ENCODE measurements around the gene RPS23.

Gene RPS23

GRCh38 chr5:82301190-82301589 lies 23.0 kb upstream of the RPS23 start:
- no peak overlapping the region for H3K27ac ChIP-seq
- TF ChIP-seq ZFX (IDR thresholded peaks at IDR 0.05): no peak
- TF ChIP-seq CTCF (conservative IDR thresholded peaks at IDR 0.05): no peak

- TF ChIP-seq CTCF (conservative IDR thresholded peaks at IDR 0.05): no peak
- TF ChIP-seq ZFX (IDR thresholded peaks at IDR 0.05): no peak
- no peak overlapping the region for H3K27ac ChIP-seq
Observed at GRCh38 chr5:82298668-82299067, 20.5 kb upstream of the RPS23 start.

GRCh38 chr5:82297711-82298110 lies 19.6 kb upstream of the RPS23 start:
- TF ChIP-seq ZFX (IDR thresholded peaks at IDR 0.05) (no peak), CTCF (conservative IDR thresholded peaks at IDR 0.05) (no peak)

GRCh38 chr5:82296929-82297328 lies 18.8 kb upstream of the RPS23 start:
- TF ChIP-seq CTCF (conservative IDR thresholded peaks at IDR 0.05) (peak; percentile 12; the same call in 1 of the 2 replicates), ZFX (IDR thresholded peaks at IDR 0.05) (no peak)

More at GRCh38 chr5:82297711-82298110, 19.6 kb upstream of the RPS23 start:
- H3K27ac ChIP-seq: no peak overlapping the region

GRCh38 chr5:82295959-82296531 lies 17.9 kb upstream of the RPS23 start:
- TF ChIP-seq CTCF (conservative IDR thresholded peaks at IDR 0.05) (no peak), ZFX (IDR thresholded peaks at IDR 0.05) (no peak)
- no peak overlapping the region for H3K27ac ChIP-seq

More at GRCh38 chr5:82296929-82297328, 18.8 kb upstream of the RPS23 start:
- no peak overlapping the region for H3K27ac ChIP-seq

- no peak overlapping the region for H3K27ac ChIP-seq
- TF ChIP-seq ZFX (IDR thresholded peaks at IDR 0.05) (no peak), CTCF (conservative IDR thresholded peaks at IDR 0.05) (no peak)
Observed at GRCh38 chr5:82295144-82295543, 17.0 kb upstream of the RPS23 start.

GRCh38 chr5:82291420-82291819 lies 13.3 kb upstream of the RPS23 start:
- H3K27ac ChIP-seq: no peak overlapping the region
- TF ChIP-seq CTCF (conservative IDR thresholded peaks at IDR 0.05): no peak
- no peak for TF ChIP-seq ZFX (IDR thresholded peaks at IDR 0.05)

Measured in C4-2B (cell line).